HepG2 (cell line): ENCODE data around the gene GCC1. TPM values are rescaled to one million over a fixed set of nuclear protein-coding genes. Genes with fewer than 3 reads are reported as not detected.

Experiments used
- ATAC-seq: fragments of 200-7000 bp; cut with Tn5 transposase; 3 replicates; pipeline ENCODE4 v1.9.1; 2020; ENCODE audit warnings: mild to moderate bottlenecking, moderate library complexity
- BruUV-seq: library from RNA; stranded (reverse); fragments of 400-500 nt; replicated peaks from 2 replicates; lab custom pipeline; 2021; lab: Mats Ljungman, UMichigan
- CTCF ChIA-PET: fragments of 300-600 bp; formaldehyde crosslinking; extraction: SDS; loops from one replicate; lab custom pipeline; 2021; ENCODE audit warnings: low total read pairs, inconsistent platforms, low intra/inter-chr PET ratio; lab: Yijun Ruan, JAX
- POLR2A ChIA-PET: fragments of 350-600 bp; sonication (Branson Sonifier 250); formaldehyde crosslinking; loops from one replicate; lab custom pipeline; 2020; ENCODE audit warnings: antibody characterized with exemption, inconsistent platforms; lab: Yijun Ruan, JAX
- DNase-seq: peaks from one replicate; pipeline ENCODE4 v3.0.0-alpha.2; 2015; ENCODE audit warnings: low spot score
- FAIRE-seq: peaks from 3 replicates; lab custom pipeline; 2011; peaks lifted over from hg19 to GRCh38; lab: Jason Lieb, UNC
- H2AFZ ChIP-seq: one replicate; pipeline ENCODE4 v1.6.1; 2011; ENCODE audit warnings: low read length, inconsistent platforms
- H3K27ac ChIP-seq: fragments of 300-600 bp; 3 replicates; pipeline ENCODE4 v1.8.0; 2011; ENCODE audit warnings: mixed run types, mild to moderate bottlenecking, mixed read lengths, low read length, inconsistent platforms; ENCODE audit not compliant: insufficient read depth; ENCODE audit errors: extremely low read length
- H3K27me3 ChIP-seq, 2 experiments: fragments of 200-600 bp in 1 of 2; 2 replicates in 1 of 2; 3 replicates in 1 of 2; pipeline versions ENCODE4 v1.6.0 to v1.8.0; 2011; ENCODE audit warnings: low read length in 2 of 2, mild to moderate bottlenecking in 2 of 2, moderate library complexity in 2 of 2, inconsistent platforms in 1 of 2; ENCODE audit not compliant: insufficient read depth in 2 of 2, control insufficient read depth in 1 of 2
- H3K36me3 ChIP-seq, 2 experiments: fragments of 200-600 bp in 1 of 2; replicated peaks in 1 of 2; 2 replicates in 1 of 2; 3 replicates in 1 of 2; pipeline versions ENCODE4 v1.5.1 to v1.8.0; 2011; ENCODE audit warnings: low read length in 2 of 2, inconsistent platforms in 1 of 2; ENCODE audit not compliant: insufficient read depth in 2 of 2, control insufficient read depth in 1 of 2
- H3K4me1 ChIP-seq: 2 replicates; pipeline ENCODE4 v1.5.1; 2012; ENCODE audit warnings: low read length, inconsistent platforms; ENCODE audit not compliant: insufficient read depth
- H3K4me2 ChIP-seq: 2 replicates; pipeline ENCODE4 v1.6.0; 2011; ENCODE audit warnings: low read depth, low read length, inconsistent platforms
- H3K4me3 ChIP-seq, 3 experiments: fragments of 200-600 bp in 1 of 3; sonication (generic), shearing (Covaris generic) in 1 of 3; replicated peaks in 1 of 3; 2 replicates each; pipeline ENCODE4 v1.5.1; 2011 to 2016; ENCODE audit warnings: low read length in 3 of 3, inconsistent platforms in 2 of 3, low read depth in 2 of 3, mild to moderate bottlenecking in 2 of 3, control low read depth in 1 of 3, mixed read lengths in 1 of 3; ENCODE audit not compliant: insufficient read depth in 1 of 3
- H3K79me2 ChIP-seq: one replicate; pipeline ENCODE4 v1.6.1; 2011; ENCODE audit warnings: low read length, inconsistent platforms; ENCODE audit not compliant: insufficient read depth
- H3K9ac ChIP-seq: 2 replicates; pipeline ENCODE4 v1.6.0; 2011; ENCODE audit warnings: mild to moderate bottlenecking, low read depth, low read length, inconsistent platforms; ENCODE audit not compliant: insufficient read depth
- H3K9me3 ChIP-seq: 2 replicates; pipeline ENCODE4 v1.5.1; 2012; ENCODE audit warnings: mild to moderate bottlenecking, low read length
- H4K20me1 ChIP-seq: 2 replicates; pipeline ENCODE4 v1.6.0; 2011; ENCODE audit warnings: inconsistent platforms, mild to moderate bottlenecking, low read length, moderate library complexity; ENCODE audit not compliant: insufficient read depth
- CEBPB ChIP-seq: IDR thresholded peaks from 2 replicates; pipeline ENCODE4 v1.6.1; 2011; ENCODE audit warnings: low read depth, low read length, improper control_type of control experiment, borderline replicate concordance
- IRF1 ChIP-seq: sonication (generic); formaldehyde crosslinking; IDR thresholded peaks from 2 replicates; pipeline ENCODE4 v1.4.0; 2020; ENCODE audit warnings: low read depth, mild to moderate bottlenecking, missing genetic modification reagents
- ISL2 ChIP-seq: sonication (generic); formaldehyde crosslinking; IDR thresholded peaks from 2 replicates; pipeline ENCODE4 v1.5.0; 2020; ENCODE audit warnings: missing genetic modification reagents
- RBM22 ChIP-seq: fragments of 200-400 bp; formaldehyde crosslinking; optimal IDR thresholded peaks from 2 replicates; pipeline ENCODE3; 2017; ENCODE audit warnings: mild to moderate bottlenecking, low read length, moderate library complexity
- SAFB2 ChIP-seq: sonication (generic); formaldehyde crosslinking; IDR thresholded peaks from 2 replicates; pipeline ENCODE4 v1.5.1; 2020; ENCODE audit warnings: missing genetic modification reagents, low read depth, mild to moderate bottlenecking, borderline replicate concordance
- SRSF1 ChIP-seq: fragments of 200-400 bp; formaldehyde crosslinking; optimal IDR thresholded peaks from 2 replicates; pipeline ENCODE3; 2017; ENCODE audit warnings: mild to moderate bottlenecking, low read depth, low read length, moderate library complexity
- ZBTB44 ChIP-seq: sonication (generic); formaldehyde crosslinking; IDR thresholded peaks from 2 replicates; pipeline ENCODE4 v1.4.0; 2020; ENCODE audit warnings: missing genetic modification reagents
- ZNF318 ChIP-seq: sonication (generic); formaldehyde crosslinking; IDR thresholded peaks from 2 replicates; pipeline ENCODE4 v1.4.0; 2020; ENCODE audit warnings: mild to moderate bottlenecking, missing genetic modification reagents
- ZNF44 ChIP-seq: sonication (generic); formaldehyde crosslinking; IDR thresholded peaks from 2 replicates; pipeline ENCODE4 v1.5.1; 2020; ENCODE audit warnings: mild to moderate bottlenecking, missing genetic modification reagents
- ZNF569 ChIP-seq: sonication (generic); formaldehyde crosslinking; IDR thresholded peaks from 2 replicates; pipeline ENCODE4 v1.5.0; 2020; ENCODE audit warnings: mild to moderate bottlenecking, missing genetic modification reagents, moderate library complexity, borderline replicate concordance
- ZNF629 ChIP-seq: sonication (generic); formaldehyde crosslinking; conservative IDR thresholded peaks from 2 replicates; pipeline ENCODE4 v1.5.0; 2020; ENCODE audit warnings: missing genetic modification reagents
- ZNF891 ChIP-seq: sonication (generic); formaldehyde crosslinking; IDR thresholded peaks from 2 replicates; pipeline ENCODE4 v1.5.0; 2020; ENCODE audit warnings: mild to moderate bottlenecking, missing genetic modification reagents
- WGBS: methylation state at CpG from one replicate; pipeline ENCODE4 v1.1.6; 2017; ENCODE audit warnings: low lambda C conversion rate; 5-methylcytosine and 5-hydroxymethylcytosine counted together
- in situ Hi-C: cut with HindIII; loops from 2 replicates; pipeline ENCODE4 v1.10.0; 2017; ENCODE audit warnings: low pct_unique_long_range_greater_than_20kb; ENCODE audit not compliant: extremely low pct_ligation_motif_present
- intact Hi-C: fragments of 100-400 bp; cut with micrococcal nuclease; formaldehyde crosslinking; loops from one replicate; pipeline ENCODE4 v1.10.0; 2022; ENCODE audit not compliant: unreplicated experiment
- polyA plus RNA-seq, 8 experiments: library from polyadenylated mRNA; depleted of rRNA in 3 of 8; stranded (reverse) in 7 of 8; unstranded in 1 of 8; fragments of >200 nt; fragmentation: Illumina TruSeq in 4 of 8; extraction: Trizol in 4 of 8; gene quantifications; 2 replicates each; pipeline versions ENCODE4 v1.2.1 to v1.2.3, GENCODE V29; 2011 to 2016; ENCODE audit warnings: low read depth in 4 of 8, missing spikeins in 1 of 8, mixed read lengths in 1 of 8; ENCODE audit not compliant: insufficient read depth in 1 of 8
- total RNA-seq, 5 experiments: library from RNA; depleted of rRNA; stranded (reverse); fragments of >200 nt; fragmentation: Illumina TruSeq; extraction: Trizol; gene quantifications; 2 replicates each; pipeline ENCODE4 v1.2.3, GENCODE V29; 2016; ENCODE audit warnings: low read depth in 1 of 5

Gene GCC1
- total and polyA plus RNA-seq, 2 of the 13 experiments (the other 11 are each of a cell fraction or from before 2014, with no cell fraction given) = 2.5 to 15.3 TPM

GRCh38 chr7:127588697-127589482, 3.5 kb upstream of the GCC1 start:
- H3K4me1 ChIP-seq = peaks cover 39% of the 10 kb centered on the region
- POLR2A ChIA-PET = interaction anchor here (1.0 kb wide), 1 partner anchor 11 kb away, joined by 3 read pairs; no protein-coding TSS in a partner anchor
- 0 out of 2 replicates have a peak, but pooled peaks have one; percentile 27 for TF ChIP-seq ZBTB44
- TF ChIP-seq IRF1 (CRISPR knock-in tag) = no peak
- TF ChIP-seq ZNF629 (CRISPR knock-in tag) = no peak
- TF ChIP-seq ZNF318 = no peak
- peak; percentile 56; the same call in 1 of the 2 replicates for TF ChIP-seq ZNF44 (CRISPR knock-in tag)
- no peak for TF ChIP-seq SAFB2 (CRISPR knock-in tag)
- TF ChIP-seq CEBPB = no peak
- TF ChIP-seq RBM22 = no peak
- TF ChIP-seq ZNF891 (CRISPR knock-in tag) = 0 out of 2 replicates have a peak, but pooled peaks have one; percentile 58
- no peak for TF ChIP-seq ZNF569 (CRISPR knock-in tag)
- no peak for TF ChIP-seq ISL2 (CRISPR knock-in tag)
- TF ChIP-seq SRSF1 = no peak

More at GRCh38 chr7:127588697-127589482, 3.5 kb upstream of the GCC1 start:
- ATAC-seq (peak; percentile 73), DNase-seq (peak; percentile 50), FAIRE-seq (no peak)
- Histone ChIP-seq H4K20me1 (no peaks in the 10 kb centered on the region; the same call in 1 of the 2 replicates), H3K79me2 (peaks cover 10% of the 10 kb centered on the region), H3K4me3 (peak overlapping the region; percentile 89 to 94 (median 93)), H2AFZ (no peak overlapping the region), H3K27ac (peak overlapping the region; percentile 55), H3K36me3 (peaks cover 7 to 15% of the 10 kb centered on the region in 2 experiments; a peak in 4 of 5 replicates), H3K9ac (peak overlapping the region; percentile 87), H3K27me3 (no peaks in the 10 kb centered on the region; a peak in 1 of 5 replicates), H3K9me3 (no peaks in the 10 kb centered on the region), H3K4me2 (peak overlapping the region; percentile 69)
- intact Hi-C loops = loop anchor here (2.0 to 10.0 kb wide), 3 partner anchors 40 to 194 kb away; partner anchors contain the start of genes SND1 and ZNF800
- 68% methylated on average over 14 of the region's 43 CpGs for WGBS
- CTCF ChIA-PET = interaction anchor here (2.7 kb wide), 1 partner anchor 40 kb away, joined by 8 read pairs; no protein-coding TSS in a partner anchor
- no TSS peak for BruUV-seq
- in situ Hi-C loops = no loop called here
